Activated T-cell treated with anti-CD3 and anti-CD28 coated beads, Interleukin-2, amount 50 U/mL, for 24 hours (primary cell): Measurements from ENCODE around the gene MMRN2.
A peak's percentile ranks its signal among the peaks of the same experiment; 100 is the strongest.

Source experiments
- DNase-seq: peaks from one replicate; pipeline ENCODE4 v3.0.0-alpha.2; 2020
- H3K27ac Mint-ChIP-seq: 2 replicates; pipeline ENCODE4 v1.8.0; 2020; ENCODE audit warnings: mild to moderate bottlenecking, mixed read lengths
- H3K27me3 Mint-ChIP-seq: 2 replicates; pipeline ENCODE4 v1.8.0; 2020; ENCODE audit warnings: mixed read lengths
- H3K36me3 Mint-ChIP-seq: 2 replicates; pipeline ENCODE4 v1.8.0; 2020; ENCODE audit warnings: low read depth, mixed read lengths
- H3K4me1 Mint-ChIP-seq: 2 replicates; pipeline ENCODE4 v1.8.0; 2020; ENCODE audit warnings: low read depth, mixed read lengths
- H3K4me3 Mint-ChIP-seq: 2 replicates; pipeline ENCODE4 v1.8.0; 2020; ENCODE audit warnings: mild to moderate bottlenecking, moderate library complexity, mixed read lengths
- H3K9me3 Mint-ChIP-seq: 2 replicates; pipeline ENCODE4 v1.8.0; 2020; ENCODE audit warnings: mixed read lengths

The MMRN2 gene

DNA sequence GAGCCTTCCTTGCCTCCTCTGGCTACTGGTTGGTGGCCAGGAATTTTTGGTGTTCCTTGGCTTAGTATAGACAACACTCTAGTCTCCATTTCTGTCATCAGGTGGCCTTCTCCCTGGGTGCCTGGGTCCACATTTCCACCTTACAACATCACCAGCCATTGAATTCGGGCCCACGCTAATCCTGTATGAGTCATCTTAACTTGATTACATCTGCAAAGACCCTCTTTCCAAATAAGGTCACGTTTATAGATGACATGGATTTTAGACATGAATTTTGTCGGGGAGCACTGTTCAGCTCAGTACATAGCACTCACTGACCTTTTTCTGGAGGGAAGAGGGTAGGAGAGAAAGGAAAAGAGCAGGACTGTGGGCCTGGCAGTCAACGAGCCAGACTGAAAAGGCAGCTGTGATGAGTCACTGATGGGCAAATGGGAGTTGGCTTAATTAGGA is 39.4 kb downstream of the MMRN2 start:
- Mint-ChIP-seq H3K9me3 (no peaks in the 10 kb centered on the region), H3K27me3 (no peaks in the 10 kb centered on the region), H3K27ac (no peak overlapping the region)

DNA sequence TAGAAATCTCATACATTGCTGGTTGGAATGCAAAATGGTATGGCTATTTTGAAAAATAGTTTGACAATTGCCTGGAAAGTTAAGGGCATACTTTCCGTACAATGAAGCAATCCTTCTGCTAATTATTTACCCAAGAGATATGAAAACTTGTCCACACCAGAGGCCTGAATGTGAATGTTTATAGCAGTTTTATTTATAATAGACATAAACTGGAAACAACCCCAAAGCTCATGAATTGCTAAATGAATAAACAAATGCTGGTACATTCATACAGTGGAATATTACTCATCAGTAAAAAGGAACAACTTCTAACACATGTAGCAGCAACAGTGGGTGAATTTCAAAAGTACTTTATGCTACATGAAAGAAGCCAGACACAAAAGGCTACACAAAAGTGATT is 42.7 kb downstream of the MMRN2 start:
- Mint-ChIP-seq H3K27ac (no peak overlapping the region), H3K4me1 (no peaks in the 10 kb centered on the region), H3K9me3 (no peaks in the 10 kb centered on the region), H3K4me3 (no peak overlapping the region), H3K27me3 (no peaks in the 10 kb centered on the region), H3K36me3 (peaks cover 36% of the 10 kb centered on the region)
- no peak for DNase-seq

More for the DNA sequence above, 39.4 kb downstream of the MMRN2 start:
- H3K36me3 Mint-ChIP-seq, result peaks cover 40% of the 10 kb centered on the region
- no peak overlapping the region for H3K4me3 Mint-ChIP-seq
- H3K4me1 Mint-ChIP-seq, result no peaks in the 10 kb centered on the region
- no peak for DNase-seq

DNA sequence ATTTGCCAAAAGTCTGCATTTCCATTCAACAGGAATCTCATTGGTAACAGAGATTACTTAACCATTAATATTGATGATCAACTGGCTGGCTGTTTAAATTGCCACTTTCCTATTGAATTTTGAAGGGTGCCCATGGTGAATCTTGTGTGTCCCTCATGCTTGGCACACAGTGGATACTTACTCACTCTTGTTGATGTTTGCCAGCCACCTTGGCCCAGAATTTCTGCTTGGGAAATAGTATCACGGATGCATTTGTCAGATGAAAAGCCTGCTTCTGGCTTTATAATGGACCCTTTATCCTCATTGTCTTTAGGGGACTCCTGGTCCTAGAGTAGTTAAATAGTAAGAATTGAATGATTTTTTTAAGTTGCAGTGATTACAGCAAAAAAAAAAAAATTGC is 52.0 kb downstream of the MMRN2 start:
- Mint-ChIP-seq H3K36me3 (peaks cover 24% of the 10 kb centered on the region), H3K9me3 (peaks cover 4% of the 10 kb centered on the region), H3K4me3 (no peak overlapping the region), H3K27ac (no peak overlapping the region), H3K27me3 (no peaks in the 10 kb centered on the region), H3K4me1 (no peaks in the 10 kb centered on the region)
- DNase-seq, result no peak

DNA sequence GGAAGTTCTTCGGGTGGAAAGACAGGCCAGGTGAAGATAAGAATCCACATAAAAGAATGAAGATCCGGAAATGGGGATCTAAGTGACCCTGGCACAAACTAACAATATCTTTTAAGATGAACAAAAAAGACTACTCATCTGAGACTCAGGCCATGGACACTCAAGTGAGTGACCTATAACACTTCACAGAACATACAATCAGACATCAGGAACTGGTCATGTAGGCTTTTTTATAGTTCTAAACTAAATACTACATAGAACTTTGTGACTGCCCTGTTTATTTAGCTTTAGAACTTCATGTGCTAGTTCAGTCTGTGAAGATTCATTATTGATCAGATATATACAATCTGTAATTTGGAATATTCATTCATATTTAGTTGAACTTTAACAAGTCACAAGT is 52.8 kb downstream of the MMRN2 start:
- peaks cover 4% of the 10 kb centered on the region for H3K9me3 Mint-ChIP-seq
- no peak overlapping the region for H3K27ac Mint-ChIP-seq
- H3K27me3 Mint-ChIP-seq, result no peaks in the 10 kb centered on the region
- H3K36me3 Mint-ChIP-seq, result peaks cover 27% of the 10 kb centered on the region
- DNase-seq, result no peak
- H3K4me1 Mint-ChIP-seq, result no peaks in the 10 kb centered on the region
- no peak overlapping the region for H3K4me3 Mint-ChIP-seq

DNA sequence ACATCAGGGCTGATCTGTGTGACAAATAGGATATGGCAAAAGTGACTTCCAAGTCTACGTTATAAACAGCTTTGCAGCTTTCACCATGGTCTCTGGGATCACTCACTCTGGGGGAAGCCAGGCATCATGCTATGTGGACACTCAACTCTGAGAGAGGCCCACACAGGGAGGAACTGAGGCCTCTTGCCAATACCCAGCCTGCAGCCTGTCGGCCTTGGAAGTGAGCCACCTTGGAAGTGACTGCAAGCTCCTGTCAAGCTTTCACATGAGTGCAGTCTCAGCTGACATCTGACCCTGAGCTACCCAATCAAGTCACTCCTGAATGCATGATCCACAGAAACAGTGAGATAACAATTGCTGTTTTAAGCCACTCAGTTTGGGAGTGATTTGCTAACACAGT is 56.5 kb downstream of the MMRN2 start:
- no peak overlapping the region for H3K27ac Mint-ChIP-seq
- no peaks in the 10 kb centered on the region for H3K4me1 Mint-ChIP-seq
- peaks cover 15% of the 10 kb centered on the region for H3K36me3 Mint-ChIP-seq
- no peaks in the 10 kb centered on the region for H3K9me3 Mint-ChIP-seq
- no peaks in the 10 kb centered on the region for H3K27me3 Mint-ChIP-seq
- DNase-seq, result no peak
- no peak overlapping the region for H3K4me3 Mint-ChIP-seq

DNA sequence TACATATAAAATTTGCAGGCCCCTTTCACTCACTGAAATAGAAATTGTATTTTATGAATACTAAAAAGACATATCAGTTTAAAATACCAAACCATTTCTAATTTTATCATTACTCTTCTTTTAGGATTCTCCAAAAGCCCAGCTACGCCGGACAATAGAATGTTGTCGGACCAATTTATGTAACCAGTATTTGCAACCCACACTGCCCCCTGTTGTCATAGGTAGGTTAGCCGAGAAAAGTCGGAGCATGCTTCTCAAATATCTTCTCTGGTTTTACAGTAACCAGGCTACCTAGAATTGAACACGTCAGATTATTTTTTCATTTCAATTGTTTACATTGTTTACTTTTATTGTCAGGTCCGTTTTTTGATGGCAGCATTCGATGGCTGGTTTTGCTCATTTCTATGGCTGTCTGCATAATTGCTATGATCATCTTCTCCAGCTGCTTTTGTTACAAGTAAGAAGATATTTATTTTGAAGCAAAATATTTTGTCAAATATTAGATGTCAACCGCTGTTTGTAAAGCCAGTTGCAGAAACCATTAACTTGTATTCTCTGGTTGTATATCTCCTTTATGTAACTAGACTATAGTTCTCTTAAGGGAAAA is 57.6 kb downstream of the MMRN2 start:
- H3K4me3 Mint-ChIP-seq, result no peak overlapping the region
- no peaks in the 10 kb centered on the region for H3K9me3 Mint-ChIP-seq
- DNase-seq, result no peak
- H3K36me3 Mint-ChIP-seq, result peaks cover 10% of the 10 kb centered on the region
- no peaks in the 10 kb centered on the region for H3K4me1 Mint-ChIP-seq
- H3K27ac Mint-ChIP-seq, result no peak overlapping the region
- H3K27me3 Mint-ChIP-seq, result no peaks in the 10 kb centered on the region

DNA sequence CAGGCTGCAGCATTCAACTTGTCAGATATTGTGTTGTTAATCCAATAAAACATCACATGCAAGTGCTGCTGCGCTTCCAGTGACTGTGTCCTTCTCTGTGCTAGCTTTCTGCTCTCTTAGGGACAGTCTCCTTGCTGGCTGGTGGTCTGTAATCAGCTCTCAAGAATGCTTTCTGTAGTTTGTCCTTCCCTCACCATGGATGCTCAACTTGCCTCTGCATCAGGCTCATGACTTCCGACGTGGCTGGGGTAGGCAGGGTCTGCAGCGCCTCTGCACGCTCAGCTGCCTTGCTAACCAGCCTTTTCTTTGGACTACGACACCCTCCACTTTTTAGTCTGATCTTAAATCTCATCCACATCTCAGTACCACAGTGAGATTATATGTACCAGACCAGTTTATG is 58.3 kb downstream of the MMRN2 start:
- Mint-ChIP-seq H3K36me3 (peaks cover 6% of the 10 kb centered on the region), H3K27me3 (no peaks in the 10 kb centered on the region), H3K27ac (no peak overlapping the region), H3K9me3 (no peaks in the 10 kb centered on the region), H3K4me3 (no peak overlapping the region), H3K4me1 (no peaks in the 10 kb centered on the region)
- no peak for DNase-seq

DNA sequence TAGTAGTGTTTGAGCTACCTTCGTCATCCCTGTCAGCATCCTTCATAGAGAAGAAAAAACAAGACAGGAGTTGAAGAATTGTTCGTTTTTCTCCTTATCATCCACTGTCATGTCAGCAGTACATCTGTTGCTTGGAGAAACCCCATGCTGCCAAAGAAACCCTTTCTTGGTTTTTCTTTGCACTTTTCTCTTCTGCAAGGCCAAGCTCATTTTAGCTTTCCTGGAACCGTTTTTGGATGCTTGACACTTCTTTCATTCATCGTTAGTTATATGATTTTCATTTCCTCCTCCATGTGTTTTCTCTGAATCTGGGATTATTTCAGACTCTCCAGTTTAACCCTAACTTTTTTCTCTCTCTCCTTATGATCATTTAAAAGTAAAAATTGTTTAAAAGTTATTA is 58.9 kb downstream of the MMRN2 start:
- no peak overlapping the region for H3K4me3 Mint-ChIP-seq

DNA sequence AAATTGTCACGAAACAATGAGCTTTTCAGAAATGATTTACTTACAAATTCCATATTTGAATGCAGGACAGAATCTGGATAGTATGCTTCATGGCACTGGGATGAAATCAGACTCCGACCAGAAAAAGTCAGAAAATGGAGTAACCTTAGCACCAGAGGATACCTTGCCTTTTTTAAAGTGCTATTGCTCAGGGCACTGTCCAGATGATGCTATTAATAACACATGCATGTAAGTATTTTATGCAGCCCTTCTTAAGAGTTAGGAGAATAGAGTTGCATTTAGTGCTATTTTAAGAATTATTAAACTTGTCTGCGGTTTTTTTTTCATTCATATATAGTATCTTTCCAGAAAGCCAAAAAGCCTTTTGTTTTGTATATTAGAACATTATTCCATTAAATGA is 67.4 kb downstream of the MMRN2 start:
- DNase-seq, result no peak
- Mint-ChIP-seq H3K4me3 (no peak overlapping the region), H3K27ac (no peak overlapping the region), H3K4me1 (peaks cover 7% of the 10 kb centered on the region), H3K27me3 (no peaks in the 10 kb centered on the region), H3K36me3 (peaks cover 6% of the 10 kb centered on the region), H3K9me3 (no peaks in the 10 kb centered on the region)

More for the DNA sequence above, 58.9 kb downstream of the MMRN2 start:
- Mint-ChIP-seq H3K4me1 (no peaks in the 10 kb centered on the region), H3K27me3 (no peaks in the 10 kb centered on the region), H3K9me3 (no peaks in the 10 kb centered on the region), H3K36me3 (peaks cover 5% of the 10 kb centered on the region), H3K27ac (no peak overlapping the region)
- DNase-seq, result no peak

DNA sequence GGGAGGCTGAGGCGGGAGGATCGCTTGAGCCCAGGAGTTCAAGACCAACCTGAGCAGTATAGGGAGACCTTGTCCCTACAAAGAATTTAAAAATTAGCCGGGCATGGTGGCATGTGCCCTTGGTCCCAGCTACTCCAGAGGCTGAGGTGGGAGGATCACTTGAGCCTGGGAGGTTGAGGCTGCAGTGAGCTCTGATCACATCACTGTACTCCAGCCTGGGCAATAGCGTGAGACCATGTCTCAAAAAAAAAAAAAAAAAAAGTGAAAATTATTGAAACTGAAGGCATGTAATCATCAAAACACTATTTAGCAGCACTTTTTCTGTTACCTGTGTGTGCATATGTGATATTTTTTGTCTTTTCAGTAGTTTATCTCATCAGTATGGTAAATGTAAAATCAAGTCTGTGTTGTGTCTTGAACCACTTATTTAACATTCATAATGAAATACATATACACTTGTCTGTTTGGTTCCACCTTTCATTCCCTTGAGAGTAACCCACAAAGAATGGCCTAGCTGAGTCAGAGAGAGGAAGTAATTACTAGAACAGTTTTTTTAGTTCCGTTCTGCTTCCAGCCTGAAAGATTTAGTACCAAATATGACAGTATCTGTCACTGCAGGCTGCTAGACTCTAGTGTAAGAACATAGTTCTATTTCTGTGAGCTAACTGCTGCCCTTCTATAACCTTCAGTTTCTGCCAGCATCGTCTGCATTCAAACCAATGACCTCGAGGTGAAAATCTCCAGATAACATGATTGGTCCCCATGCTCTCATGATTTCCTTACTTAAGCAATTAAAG is 68.6 kb downstream of the MMRN2 start:
- Mint-ChIP-seq H3K27ac (peak overlapping the region; percentile 22), H3K4me3 (no peak overlapping the region), H3K27me3 (no peaks in the 10 kb centered on the region), H3K9me3 (no peaks in the 10 kb centered on the region), H3K36me3 (peaks cover 6% of the 10 kb centered on the region), H3K4me1 (peaks cover 7% of the 10 kb centered on the region)
- no peak for DNase-seq
